ENCODE measurements around the gene GPR155.
"Not testable (repeated sequence)": the region's sequence is repeated elsewhere in the genome, so short reads cannot be mapped to it uniquely, and the experiment has no call there.

Gene GPR155

DNA sequence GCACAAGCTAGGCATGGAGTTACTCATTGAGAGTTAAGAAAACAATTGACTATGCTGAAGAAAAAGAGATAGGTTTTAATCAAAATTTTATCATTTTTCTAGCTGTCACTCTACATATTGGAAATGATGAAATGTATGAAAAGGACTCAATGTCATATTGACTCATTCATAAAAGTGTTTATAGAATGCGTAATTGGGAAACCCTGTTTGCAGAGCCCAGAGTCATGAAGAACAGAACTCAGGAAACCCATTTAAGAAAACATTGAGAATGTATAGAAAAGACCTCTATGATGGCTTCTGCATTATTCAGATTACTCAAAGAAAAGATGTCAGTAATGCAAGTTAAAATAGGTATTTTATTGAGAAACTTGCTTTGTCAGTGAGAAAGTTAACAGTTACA is 54.9 kb downstream of the GPR155 start:
- TF ChIP-seq, protein P1, sequence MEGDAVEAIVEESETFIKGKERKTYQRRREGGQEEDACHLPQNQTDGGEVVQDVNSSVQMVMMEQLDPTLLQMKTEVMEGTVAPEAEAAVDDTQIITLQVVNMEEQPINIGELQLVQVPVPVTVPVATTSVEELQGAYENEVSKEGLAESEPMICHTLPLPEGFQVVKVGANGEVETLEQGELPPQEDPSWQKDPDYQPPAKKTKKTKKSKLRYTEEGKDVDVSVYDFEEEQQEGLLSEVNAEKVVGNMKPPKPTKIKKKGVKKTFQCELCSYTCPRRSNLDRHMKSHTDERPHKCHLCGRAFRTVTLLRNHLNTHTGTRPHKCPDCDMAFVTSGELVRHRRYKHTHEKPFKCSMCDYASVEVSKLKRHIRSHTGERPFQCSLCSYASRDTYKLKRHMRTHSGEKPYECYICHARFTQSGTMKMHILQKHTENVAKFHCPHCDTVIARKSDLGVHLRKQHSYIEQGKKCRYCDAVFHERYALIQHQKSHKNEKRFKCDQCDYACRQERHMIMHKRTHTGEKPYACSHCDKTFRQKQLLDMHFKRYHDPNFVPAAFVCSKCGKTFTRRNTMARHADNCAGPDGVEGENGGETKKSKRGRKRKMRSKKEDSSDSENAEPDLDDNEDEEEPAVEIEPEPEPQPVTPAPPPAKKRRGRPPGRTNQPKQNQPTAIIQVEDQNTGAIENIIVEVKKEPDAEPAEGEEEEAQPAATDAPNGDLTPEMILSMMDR (IDR thresholded peaks at IDR 0.05): no peak
- no peaks in the 10 kb centered on the region for H3K27me3 ChIP-seq
- H3K9me3 ChIP-seq: no peaks in the 10 kb centered on the region

DNA sequence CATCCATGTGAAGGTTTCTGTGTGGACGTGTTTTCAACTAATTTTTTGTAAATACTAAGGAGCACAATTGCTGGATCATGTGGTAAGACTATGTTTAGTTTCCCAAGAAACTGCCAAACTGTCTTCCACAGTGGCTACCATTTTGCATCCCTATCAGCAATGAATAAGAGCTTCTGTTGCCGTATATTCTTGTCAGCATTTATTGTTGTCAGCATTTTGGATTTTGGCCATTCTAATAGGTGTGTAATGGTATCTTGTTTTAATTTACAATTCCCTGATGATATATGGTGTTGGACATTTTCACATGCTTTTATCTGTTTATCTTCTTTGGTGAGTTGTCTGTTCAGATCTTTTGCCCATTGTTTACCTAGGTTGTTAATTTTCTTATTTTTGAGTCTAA is 56.8 kb downstream of the GPR155 start:
- Histone ChIP-seq H3K27ac (no peak overlapping the region), H3K36me3 (no peaks in the 10 kb centered on the region), H3K4me1 (ENCODE audit: control insufficient read depth in 1 of 2, insufficient read depth in 1 of 2, low read depth in 1 of 2, low read length in 1 of 2) (no peaks in the 10 kb centered on the region), H3K9me3 (no peaks in the 10 kb centered on the region), H3K4me3 (ENCODE audit: low read depth in 1 of 2, low read length in 1 of 2) (no peak overlapping the region), H3K27me3 (no peaks in the 10 kb centered on the region)
- TF ChIP-seq, protein P1 (IDR thresholded peaks at IDR 0.05): no peak

More for the DNA sequence above, 54.9 kb downstream of the GPR155 start:
- Histone ChIP-seq H3K27ac (no peak overlapping the region), H3K36me3 (peaks cover 4% of the 10 kb centered on the region), H3K4me1 (ENCODE audit: control insufficient read depth in 1 of 2, insufficient read depth in 1 of 2, low read depth in 1 of 2, low read length in 1 of 2) (no peaks in the 10 kb centered on the region), H3K4me3 (ENCODE audit: low read depth in 1 of 2, low read length in 1 of 2) (no peak overlapping the region)

DNA sequence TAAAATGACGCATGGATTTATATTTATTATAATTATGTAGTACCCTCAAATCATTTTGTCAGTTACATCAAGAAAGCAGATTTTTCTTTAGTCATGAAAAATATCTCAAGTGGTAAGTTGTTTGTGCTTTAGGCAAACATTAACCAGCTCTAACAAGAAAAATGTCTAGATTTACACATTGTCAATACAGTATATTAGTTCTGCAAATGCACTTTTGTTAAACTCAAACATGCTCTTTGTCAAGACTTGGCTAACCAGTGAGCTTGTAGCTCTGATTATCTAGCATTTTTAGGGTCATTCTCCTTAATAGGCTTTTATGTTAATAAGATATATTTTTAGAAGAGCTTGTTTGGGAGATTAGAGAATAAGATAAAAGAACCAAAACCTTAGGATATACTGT is 58.6 kb downstream of the GPR155 start:
- peaks cover 11% of the 10 kb centered on the region for H3K36me3 ChIP-seq
- H3K4me1 ChIP-seq (ENCODE audit: control insufficient read depth in 1 of 2, insufficient read depth in 1 of 2, low read depth in 1 of 2, low read length in 1 of 2): no peaks in the 10 kb centered on the region
- H3K27ac ChIP-seq: no peak overlapping the region
- no peaks in the 10 kb centered on the region for H3K9me3 ChIP-seq
- no peak overlapping the region for H3K4me3 ChIP-seq (ENCODE audit: low read depth in 1 of 2, low read length in 1 of 2)
- TF ChIP-seq, protein P1 (IDR thresholded peaks at IDR 0.05): no peak
- no peaks in the 10 kb centered on the region for H3K27me3 ChIP-seq

DNA sequence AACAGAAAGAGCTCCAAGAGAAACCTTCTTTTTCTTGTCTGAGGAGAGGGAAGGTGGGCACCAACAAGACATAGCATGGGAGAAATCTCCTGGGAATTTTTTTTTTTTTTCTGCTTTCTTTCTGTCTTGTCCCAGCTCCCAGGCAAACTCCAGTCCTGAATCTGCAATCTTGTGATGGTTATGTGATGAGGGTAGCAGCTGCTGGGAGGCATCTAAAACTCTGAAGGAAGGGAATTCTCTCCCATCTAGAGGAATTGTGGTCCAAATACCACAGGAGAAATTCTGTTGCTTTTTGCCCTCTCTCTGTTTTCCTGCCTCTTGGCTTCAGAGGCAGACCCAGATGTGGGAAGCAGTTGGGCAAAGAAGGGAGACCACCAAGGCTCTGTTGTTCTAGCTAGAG is 74.6 kb downstream of the GPR155 start:
- Histone ChIP-seq H3K9me3 (no peaks in the 10 kb centered on the region), H3K4me3 (ENCODE audit: low read depth in 1 of 2, low read length in 1 of 2) (no peak overlapping the region), H3K4me1 (ENCODE audit: control insufficient read depth in 1 of 2, insufficient read depth in 1 of 2, low read depth in 1 of 2, low read length in 1 of 2) (no peaks in the 10 kb centered on the region), H3K27ac (no peak overlapping the region), H3K27me3 (no peaks in the 10 kb centered on the region), H3K36me3 (no peaks in the 10 kb centered on the region)
- TF ChIP-seq, protein P1 (IDR thresholded peaks at IDR 0.05): no peak

GRCh38 chr2:174410039-174410438 is 76.8 kb downstream of the GPR155 start:
- H3K27me3 ChIP-seq; H3K36me3 ChIP-seq; H3K4me3 ChIP-seq (ENCODE audit: low read depth in 1 of 2, low read length in 1 of 2); H3K9me3 ChIP-seq; H3K27ac ChIP-seq; H3K4me1 ChIP-seq (ENCODE audit: control insufficient read depth in 1 of 2, insufficient read depth in 1 of 2, low read depth in 1 of 2, low read length in 1 of 2): not testable (repeated sequence)

GRCh38 chr2:174403628-174404027 is 83.2 kb downstream of the GPR155 start:
- Histone ChIP-seq H3K9me3 (no peaks in the 10 kb centered on the region), H3K36me3 (peaks cover 10% of the 10 kb centered on the region), H3K27ac (no peak overlapping the region), H3K4me3 (ENCODE audit: low read depth in 1 of 2, low read length in 1 of 2) (no peak overlapping the region), H3K27me3 (no peaks in the 10 kb centered on the region), H3K4me1 (ENCODE audit: control insufficient read depth in 1 of 2, insufficient read depth in 1 of 2, low read depth in 1 of 2, low read length in 1 of 2) (no peaks in the 10 kb centered on the region)
- TF ChIP-seq, protein P1 (IDR thresholded peaks at IDR 0.05): no peak
